ENCODE data around the gene PIP5KL1.

Gene PIP5KL1

GRCh38 chr9:127968042-127968441 lies 37.5 kb upstream of the PIP5KL1 start:
- peak; percentile 56 for DNase-seq

- DNase-seq, result no peak
These were observed 36.7 kb upstream of the PIP5KL1 start for GRCh38 chr9:127967151-127967809.

GRCh38 chr9:127966416-127967150 lies 36.0 kb upstream of the PIP5KL1 start:
- no peak for DNase-seq

- DNase-seq, result no peak
These were observed 35.4 kb upstream of the PIP5KL1 start for GRCh38 chr9:127965953-127966352.

GRCh38 chr9:127963359-127964064 lies 32.9 kb upstream of the PIP5KL1 start:
- no peak for DNase-seq

- DNase-seq, result no peak
These were observed 32.4 kb upstream of the PIP5KL1 start for GRCh38 chr9:127963041-127963358.

- DNase-seq, result no peak
These were observed 31.7 kb upstream of the PIP5KL1 start for GRCh38 chr9:127962278-127962677.

- no peak for DNase-seq
These were observed 31.1 kb upstream of the PIP5KL1 start for GRCh38 chr9:127961613-127962155.

- no peak for DNase-seq
These were observed 30.5 kb upstream of the PIP5KL1 start for GRCh38 chr9:127961155-127961490.

GRCh38 chr9:127960410-127961154 lies 30.0 kb upstream of the PIP5KL1 start:
- DNase-seq, result no peak

GRCh38 chr9:127959841-127960409 lies 29.3 kb upstream of the PIP5KL1 start:
- DNase-seq, result no peak

GRCh38 chr9:127959398-127959797 lies 28.8 kb upstream of the PIP5KL1 start:
- no peak for DNase-seq

GRCh38 chr9:127958728-127959127 lies 28.2 kb upstream of the PIP5KL1 start:
- no peak for DNase-seq

GRCh38 chr9:127955294-127956015 lies 24.9 kb upstream of the PIP5KL1 start:
- peak; percentile 86 for DNase-seq

GRCh38 chr9:127954831-127955293 lies 24.3 kb upstream of the PIP5KL1 start:
- no peak for DNase-seq

- no peak for DNase-seq
These were observed 23.4 kb upstream of the PIP5KL1 start for GRCh38 chr9:127953768-127954505.

- no peak for DNase-seq
These were observed 22.6 kb upstream of the PIP5KL1 start for GRCh38 chr9:127953154-127953553.

GRCh38 chr9:127950513-127951289 lies 20.1 kb upstream of the PIP5KL1 start:
- no peak for DNase-seq

- DNase-seq, result no peak
These were observed 19.4 kb upstream of the PIP5KL1 start for GRCh38 chr9:127949827-127950512.

Data from activated CD8-positive, alpha-beta memory T cell treated with anti-CD3 and anti-CD28 coated beads, Interleukin-2, amount 50 U/mL, for 4 hours (primary cell).